NCI-H128 (cell line): Measurements from ENCODE around the gene YPEL2.
"Not testable (repeated sequence)": the region's sequence is repeated elsewhere in the genome, so short reads cannot be mapped to it uniquely, and the experiment has no call there.

ENCODE experiments used
- DNase-seq: peaks from one replicate; lab custom pipeline; 2025; ENCODE audit not compliant: unreplicated experiment; lab: John Stamatoyannopoulos, UW

The YPEL2 gene, protein sequence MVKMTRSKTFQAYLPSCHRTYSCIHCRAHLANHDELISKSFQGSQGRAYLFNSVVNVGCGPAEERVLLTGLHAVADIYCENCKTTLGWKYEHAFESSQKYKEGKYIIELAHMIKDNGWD

GRCh38 chr17:59331129-59331928, at the start of gene YPEL2:
Gene YPEL2 (plus strand): TSS chr17:59331655. CDS start chr17:59353410, 21,755 bp downstream.
- peak; percentile 50 for DNase-seq

DNA sequence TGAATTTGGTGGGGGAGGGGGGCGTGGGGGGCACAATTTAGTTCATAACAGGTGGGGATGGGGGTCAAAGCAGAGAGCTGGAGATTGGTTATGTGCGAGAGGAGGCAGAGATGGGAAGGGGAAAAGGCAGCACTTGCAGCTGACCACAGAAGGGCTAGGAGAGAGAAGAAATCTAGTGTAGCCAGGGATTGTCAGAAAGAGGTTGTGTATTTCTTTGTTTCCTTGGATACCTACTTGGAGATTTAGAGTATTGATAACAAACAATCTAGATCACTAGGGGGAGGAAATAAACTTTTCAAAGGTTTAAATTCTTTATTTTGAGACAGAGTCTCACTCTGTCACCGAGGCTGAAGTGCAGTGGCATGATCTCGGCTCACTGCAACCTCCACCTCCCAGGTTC, 47.1 kb upstream of the YPEL2 start:
- no peak for DNase-seq

- DNase-seq: no peak
Measured at GRCh38 chr17:59287452-59287851, 44.0 kb upstream of the YPEL2 start.

GRCh38 chr17:59287891-59288290, 43.6 kb upstream of the YPEL2 start:
- DNase-seq: no peak

GRCh38 chr17:59289981-59290301, 41.5 kb upstream of the YPEL2 start:
- DNase-seq: no peak

DNA sequence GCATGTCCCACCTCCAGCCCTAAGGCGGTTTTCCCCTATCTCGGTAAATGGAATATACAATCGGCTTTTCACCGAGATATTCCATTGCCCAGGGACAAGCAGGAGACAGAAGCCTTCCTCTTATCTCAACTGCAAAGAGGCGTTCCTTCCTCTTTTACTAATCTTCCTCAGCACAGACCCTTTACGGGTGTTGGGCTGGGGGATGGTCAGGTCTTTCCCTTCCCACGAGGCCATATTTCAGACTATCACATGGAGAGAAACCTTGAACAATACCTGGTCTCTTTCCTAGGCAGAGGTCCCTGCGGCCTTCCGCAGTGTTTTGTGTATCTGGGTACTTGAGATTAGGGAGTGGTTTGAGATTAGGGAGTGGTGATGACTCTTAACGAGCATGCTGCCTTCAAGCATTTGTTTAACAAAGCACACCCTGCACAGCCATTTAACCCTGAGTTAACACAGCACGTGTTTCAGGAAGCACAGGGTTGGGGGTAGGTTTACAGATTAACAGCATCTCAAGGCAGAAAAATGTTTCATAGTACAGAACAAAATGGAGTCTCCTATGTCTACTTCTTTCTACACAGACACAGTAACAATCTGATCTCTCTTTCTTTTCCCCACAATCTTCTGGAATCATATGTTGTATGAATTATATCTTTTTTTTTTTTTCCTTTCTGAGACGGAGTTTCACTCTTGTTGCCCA, 41.0 kb upstream of the YPEL2 start:
- DNase-seq: not testable (repeated sequence)

- DNase-seq: no peak
Measured at GRCh38 chr17:59292174-59292523, 39.3 kb upstream of the YPEL2 start.

- no peak for DNase-seq
Measured at GRCh38 chr17:59296190-59296589, 35.3 kb upstream of the YPEL2 start.

GRCh38 chr17:59298521-59298920, 32.9 kb upstream of the YPEL2 start:
- no peak for DNase-seq

DNA sequence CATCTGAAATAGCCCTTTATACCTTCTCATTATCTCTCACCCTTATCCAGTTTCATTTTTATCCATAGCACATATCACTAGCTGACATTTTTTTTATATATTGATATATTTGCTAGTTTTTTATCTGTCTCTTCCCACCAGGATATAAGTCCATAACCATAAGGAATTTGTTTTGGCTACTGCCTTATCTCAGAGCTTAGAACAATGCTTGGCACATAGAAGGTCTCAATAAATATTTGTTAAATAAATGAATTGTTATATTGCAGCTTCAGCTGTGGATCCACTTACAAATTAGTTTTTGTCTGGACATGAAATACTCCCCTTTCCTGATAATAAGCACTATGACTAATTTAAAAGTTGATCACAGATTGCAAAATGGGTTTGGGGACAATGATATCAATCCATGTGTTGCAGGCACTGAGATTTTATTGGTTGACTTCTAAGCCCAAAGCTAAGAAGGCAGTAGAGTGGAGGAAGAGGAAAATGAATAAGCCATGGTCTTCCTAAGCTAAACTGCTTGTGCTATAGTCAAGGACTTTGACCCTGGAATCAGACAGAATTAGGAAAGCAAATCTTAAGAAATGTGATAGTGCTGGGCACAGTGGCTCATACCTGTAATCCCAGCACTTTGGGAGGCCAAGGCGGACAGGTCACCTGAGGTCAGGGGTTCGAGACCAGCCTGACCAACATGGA, 31.9 kb upstream of the YPEL2 start:
- DNase-seq: no peak

DNA sequence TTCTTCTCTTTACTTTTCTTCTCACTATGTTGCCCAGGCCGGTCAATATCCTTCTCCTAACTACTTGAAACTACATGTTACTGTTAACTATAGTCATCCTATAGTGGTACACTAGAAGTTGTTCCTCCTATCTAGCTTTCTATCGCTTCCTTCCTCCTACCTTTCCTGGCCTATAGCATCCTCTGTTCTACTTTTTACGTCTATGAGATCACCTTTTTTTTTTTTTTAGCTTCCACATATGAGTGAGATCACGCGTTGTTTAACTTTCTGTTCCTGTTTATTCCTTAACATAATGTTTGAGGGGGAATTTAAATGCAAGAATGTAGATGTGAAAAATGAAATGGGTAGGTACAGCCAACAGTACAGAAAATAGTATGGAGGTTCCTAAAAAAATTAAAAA, 30.5 kb upstream of the YPEL2 start:
- no peak for DNase-seq

GRCh38 chr17:59304811-59305210, 26.6 kb upstream of the YPEL2 start:
- DNase-seq: no peak

DNA sequence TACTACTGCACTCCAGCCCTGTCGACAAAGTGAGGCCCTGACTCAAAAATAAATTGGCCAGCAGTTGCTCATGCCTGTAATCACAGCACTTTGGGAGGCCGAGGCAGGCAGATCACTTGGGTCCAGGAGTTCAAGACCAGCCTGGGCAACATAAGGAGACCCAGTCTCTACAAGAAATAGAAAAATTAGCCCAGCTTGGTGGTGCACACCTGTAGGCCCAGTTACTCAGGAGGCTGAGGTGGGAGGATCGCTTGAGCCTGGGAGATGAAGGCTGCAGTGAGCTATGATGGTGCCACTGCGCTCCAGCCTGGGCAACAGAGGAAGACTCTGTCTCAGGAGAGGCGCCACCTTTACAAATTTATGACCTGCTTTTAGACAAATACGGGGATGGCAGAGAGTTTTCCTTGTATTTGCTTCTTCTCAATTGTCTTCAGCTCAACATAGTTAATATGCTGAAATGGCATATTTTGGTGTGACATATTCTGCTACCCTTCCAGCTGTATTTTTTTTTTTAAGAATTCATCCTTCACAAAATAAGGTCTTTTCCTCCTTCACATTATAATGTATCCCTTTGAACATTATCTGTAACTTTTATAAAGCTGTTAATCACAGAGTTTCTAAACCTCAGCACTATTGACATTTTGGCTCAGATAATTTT, 21.1 kb upstream of the YPEL2 start:
- no peak for DNase-seq

- DNase-seq: no peak
Measured at GRCh38 chr17:59311051-59311468, 20.4 kb upstream of the YPEL2 start.

GRCh38 chr17:59311521-59311920, 19.9 kb upstream of the YPEL2 start:
- not testable (repeated sequence) for DNase-seq

DNA sequence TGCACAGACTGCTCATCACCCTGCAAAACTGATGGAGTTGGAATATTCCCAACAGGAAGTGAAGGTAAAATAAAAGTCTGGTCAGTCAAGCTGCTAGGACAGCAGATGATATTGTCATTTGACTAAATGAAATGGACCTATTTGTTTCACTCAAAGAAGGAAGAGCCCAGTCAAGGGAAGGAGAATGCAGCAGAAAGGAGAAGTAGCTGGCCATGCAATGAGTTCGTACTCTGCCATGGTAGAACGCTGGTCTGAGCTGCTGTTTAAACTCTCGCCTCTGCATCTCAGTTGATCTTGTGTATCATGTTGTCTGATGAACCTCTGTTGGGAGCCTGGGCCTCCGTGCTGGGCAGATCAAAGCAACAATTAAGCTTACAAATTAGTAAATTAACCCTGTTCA, 15.6 kb upstream of the YPEL2 start:
- DNase-seq: no peak

- DNase-seq: no peak
Measured at GRCh38 chr17:59327121-59327980, 4.1 kb upstream of the YPEL2 start.

DNA sequence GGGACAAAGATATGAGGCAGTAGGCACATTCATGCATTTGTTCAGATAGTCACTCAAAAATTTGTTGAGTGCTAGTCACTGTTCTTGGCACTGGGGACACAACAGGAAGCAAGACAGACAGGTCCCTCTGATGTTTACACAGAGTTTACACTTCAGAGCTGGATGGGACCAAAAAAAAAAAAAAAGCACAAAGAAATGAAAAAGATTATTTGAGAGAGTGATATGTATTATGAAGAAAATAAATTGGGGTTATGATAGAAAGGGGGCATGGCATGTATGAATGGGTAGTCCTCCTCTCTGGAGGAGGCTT, 3.5 kb upstream of the YPEL2 start:
- no peak for DNase-seq

GRCh38 chr17:59328601-59329000, 2.9 kb upstream of the YPEL2 start:
- DNase-seq: no peak

DNA sequence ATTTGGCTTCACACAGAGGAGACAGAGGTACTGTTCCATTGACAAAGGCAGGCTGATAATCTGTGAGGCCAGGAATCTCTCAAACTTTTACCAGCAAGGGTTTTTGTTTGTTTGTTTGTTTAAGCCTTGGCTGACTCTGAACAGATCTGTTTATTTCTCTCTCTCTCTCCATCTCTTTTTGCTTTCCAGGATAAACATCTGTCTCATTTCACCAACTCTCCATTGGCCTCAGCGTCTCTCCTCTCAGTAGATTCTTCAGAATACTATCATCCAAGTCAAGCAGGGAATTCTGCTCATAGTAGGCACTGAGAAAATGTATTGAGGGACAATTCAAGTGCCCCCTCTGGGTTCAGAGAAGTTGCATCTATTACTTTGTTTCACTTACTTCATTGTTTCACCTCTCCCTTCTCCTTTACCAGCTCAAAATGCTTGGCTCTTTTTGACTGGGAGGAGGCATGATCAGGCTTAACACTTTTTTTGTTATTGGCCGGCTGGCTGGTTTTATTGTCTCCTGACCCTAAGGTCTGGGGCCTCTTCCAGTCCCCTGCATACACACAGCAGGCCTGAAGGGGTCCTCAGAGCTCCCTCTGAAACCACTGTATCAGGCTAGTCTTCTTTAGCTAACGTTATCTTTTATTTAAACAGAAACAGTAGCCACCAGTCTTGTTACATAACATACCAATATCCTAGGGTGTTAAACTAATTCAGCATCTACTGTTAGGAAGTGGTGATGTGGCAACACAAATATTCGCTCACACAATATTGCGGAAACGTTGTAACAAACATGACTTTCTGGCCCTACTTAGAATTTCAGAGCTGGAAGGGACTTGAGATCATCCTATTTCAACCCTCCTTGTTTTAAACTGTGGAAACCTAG, 2.0 kb upstream of the YPEL2 start:
- DNase-seq: no peak
